ENCODE data around the gene SHOX. TPM values are rescaled to one million over a fixed set of nuclear protein-coding genes. Genes with fewer than 3 reads are reported as not detected.

The SHOX gene
- total and polyA plus RNA-seq, 10 of the 15 experiments (the other 5 are each of a cell fraction or from before 2014, with no cell fraction given): 0.42 TPM; not detected in 9

DNA sequence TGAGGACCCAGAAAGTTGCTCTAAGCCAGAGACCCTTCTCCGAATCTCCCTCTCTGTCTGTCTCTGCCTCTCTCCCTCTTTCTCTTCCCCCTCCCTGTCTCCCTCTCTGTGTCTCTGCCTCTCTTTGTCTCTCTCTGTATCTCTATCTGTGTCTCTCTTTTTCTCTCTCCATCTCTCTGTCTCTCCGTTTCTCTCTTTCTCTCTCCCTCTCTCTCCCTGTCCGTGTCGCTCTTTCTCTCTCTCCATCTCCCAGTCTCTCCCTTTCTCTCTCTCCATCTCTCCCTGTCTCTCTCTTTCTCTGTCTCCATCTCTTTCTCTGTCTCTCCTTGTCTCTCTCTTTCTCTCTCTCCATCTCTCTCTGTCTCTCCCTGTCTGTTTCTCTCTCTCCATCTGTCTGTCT, 2.6 kb upstream of the SHOX start:
- 0% methylated on average over 3 of the region's 4 CpGs for WGBS (ENCODE audit: insufficient coverage, insufficient replicate concordance, low lambda C conversion rate, missing lambda C conversion rate)
- Histone ChIP-seq H3K4me2 (ENCODE audit: control insufficient read depth, insufficient read depth) (no peak overlapping the region), H3K27ac (ENCODE audit: control insufficient read depth, insufficient read depth) (no peak overlapping the region), H3K4me3 (no peak overlapping the region), H2AFZ (ENCODE audit: control insufficient read depth, low read depth, low read length) (no peak overlapping the region), H3K9ac (ENCODE audit: control insufficient read depth, insufficient read depth, low read length) (no peak overlapping the region), H3K36me3 (ENCODE audit: control insufficient read depth in 2 of 2, insufficient read depth in 2 of 2, low read length in 1 of 2) (no peaks in the 10 kb centered on the region), H4K20me1 (ENCODE audit: control insufficient read depth, insufficient read depth) (no peaks in the 10 kb centered on the region), H3K27me3 (replicated peaks in 1 of 2; ENCODE audit: control insufficient read depth in 2 of 2, insufficient read depth in 2 of 2, low read length in 1 of 2) (no peaks in the 10 kb centered on the region), H3K9me3 (replicated peaks; ENCODE audit: control insufficient read depth, insufficient read depth, low read length) (no peaks in the 10 kb centered on the region; the same call in 2 of the 3 replicates), H3K4me1 (ENCODE audit: control insufficient read depth, insufficient read depth, low read length) (no peaks in the 10 kb centered on the region), H3K79me2 (ENCODE audit: control insufficient read depth, insufficient read depth, low read length) (no peaks in the 10 kb centered on the region)
- no peak for FAIRE-seq
- ChIA-PET SMC1A (ENCODE audit: uncharacterized antibody, unreplicated experiment) (no interaction called here), RAD21 (ENCODE audit: unreplicated experiment) (no interaction called here), CTCF (no interaction called here), POLR2A (no interaction called here)
- intact Hi-C loops (cut with micrococcal nuclease; ENCODE audit: unreplicated experiment) (no loop called here), in situ Hi-C loops (cut with MboI) (no loop called here)
- no peak for TF ChIP-seq ZBED1 (IDR thresholded peaks at IDR 0.05; ENCODE audit: borderline replicate concordance)
- no peak for TF ChIP-seq SMAD1 (IDR thresholded peaks at IDR 0.05; ENCODE audit: low read depth, partially characterized antibody)
- no peak for TF ChIP-seq EZH2 (IDR thresholded peaks at IDR 0.05; ENCODE audit: borderline replicate concordance, control insufficient read depth, low read depth, low read length)
- no peak for TF ChIP-seq KLF5 (IDR thresholded peaks at IDR 0.05; ENCODE audit: partially characterized antibody)
- TF ChIP-seq PAX8 (IDR thresholded peaks at IDR 0.05): no peak
- TF ChIP-seq HDAC2 (IDR thresholded peaks at IDR 0.05): no peak
- no peak for TF ChIP-seq STAT3 (IDR thresholded peaks at IDR 0.05; ENCODE audit: low read depth, low read length)
- TF ChIP-seq STAT1 (conservative IDR thresholded peaks at IDR 0.05): no peak
- no peak for TF ChIP-seq IKZF1 (conservative IDR thresholded peaks at IDR 0.05)
- TF ChIP-seq ZNF24 (IDR thresholded peaks at IDR 0.05): no peak
- TF ChIP-seq, protein P1, sequence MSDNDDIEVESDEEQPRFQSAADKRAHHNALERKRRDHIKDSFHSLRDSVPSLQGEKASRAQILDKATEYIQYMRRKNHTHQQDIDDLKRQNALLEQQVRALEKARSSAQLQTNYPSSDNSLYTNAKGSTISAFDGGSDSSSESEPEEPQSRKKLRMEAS (IDR thresholded peaks at IDR 0.05; ENCODE audit: low read depth, low read length): no peak
- TF ChIP-seq, protein P2, sequence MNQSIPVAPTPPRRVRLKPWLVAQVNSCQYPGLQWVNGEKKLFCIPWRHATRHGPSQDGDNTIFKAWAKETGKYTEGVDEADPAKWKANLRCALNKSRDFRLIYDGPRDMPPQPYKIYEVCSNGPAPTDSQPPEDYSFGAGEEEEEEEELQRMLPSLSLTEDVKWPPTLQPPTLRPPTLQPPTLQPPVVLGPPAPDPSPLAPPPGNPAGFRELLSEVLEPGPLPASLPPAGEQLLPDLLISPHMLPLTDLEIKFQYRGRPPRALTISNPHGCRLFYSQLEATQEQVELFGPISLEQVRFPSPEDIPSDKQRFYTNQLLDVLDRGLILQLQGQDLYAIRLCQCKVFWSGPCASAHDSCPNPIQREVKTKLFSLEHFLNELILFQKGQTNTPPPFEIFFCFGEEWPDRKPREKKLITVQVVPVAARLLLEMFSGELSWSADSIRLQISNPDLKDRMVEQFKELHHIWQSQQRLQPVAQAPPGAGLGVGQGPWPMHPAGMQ (IDR thresholded peaks at IDR 0.05; ENCODE audit: borderline replicate concordance): no peak
- TF ChIP-seq HDGF (IDR thresholded peaks at IDR 0.05): no peak
- DNase-seq (ENCODE audit: low read depth, low spot score): no peak
- ATAC-seq: no peak
- BruUV-seq (replicated peaks): no TSS peak

Data from GM12878 (cell line).